GM12875 (cell line): ENCODE results near the gene PPARGC1A.

Source experiments
- H3K4me3 ChIP-seq: one replicate; pipeline ENCODE4 v1.5.1; 2011; ENCODE audit warnings: low read depth, low read length, control low read depth
- CTCF ChIP-seq: IDR thresholded peaks from 2 replicates; pipeline ENCODE4 v1.5.1; 2011; ENCODE audit warnings: low read depth, mild to moderate bottlenecking, control low read depth, inconsistent platforms, low read length, moderate library complexity, borderline replicate concordance; ENCODE audit not compliant: insufficient read depth

Gene PPARGC1A

GRCh38 chr4:23888421-23889319 lies 1.2 kb downstream of the PPARGC1A start:
- TF ChIP-seq CTCF, result no peak
- H3K4me3 ChIP-seq, result no peak overlapping the region

- no peak for TF ChIP-seq CTCF
- H3K4me3 ChIP-seq, result no peak overlapping the region
Observed at GRCh38 chr4:23887989-23888388, 1.9 kb downstream of the PPARGC1A start.

- H3K4me3 ChIP-seq, result no peak overlapping the region
- no peak for TF ChIP-seq CTCF
Observed at GRCh38 chr4:23887173-23887572, 2.7 kb downstream of the PPARGC1A start.

DNA sequence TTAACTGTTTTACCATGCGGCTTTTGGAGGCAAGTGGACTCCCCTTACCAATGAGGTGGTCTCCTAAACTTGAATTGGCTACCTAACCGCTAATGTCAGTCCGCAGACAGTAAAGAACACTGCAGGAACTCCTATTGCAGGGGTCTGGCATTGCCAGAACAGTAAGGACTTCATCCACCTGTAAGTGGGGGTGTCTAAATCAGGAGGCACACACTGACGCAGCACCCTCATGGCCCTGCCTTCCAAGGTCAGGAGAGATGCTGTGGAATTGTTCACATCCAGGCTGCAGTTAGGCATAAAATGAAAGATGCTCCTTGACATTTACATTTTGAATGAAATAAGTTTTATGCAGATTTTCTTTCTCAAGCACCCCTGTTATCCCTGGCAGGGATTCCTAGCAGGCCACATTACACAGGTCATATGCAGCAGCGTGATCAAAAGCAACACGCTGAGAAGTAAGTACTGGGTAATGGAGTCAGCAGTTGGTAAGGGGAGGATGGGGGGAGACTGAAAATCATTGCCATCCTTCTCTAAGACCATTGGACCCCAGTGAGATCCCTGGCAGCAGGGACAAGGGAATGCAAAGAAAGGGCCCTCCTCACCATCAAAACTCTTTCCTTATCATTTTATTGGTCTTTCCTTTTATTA lies 3.8 kb downstream of the PPARGC1A start:
- no peak for TF ChIP-seq CTCF
- no peak overlapping the region for H3K4me3 ChIP-seq

GRCh38 chr4:23884741-23885140 lies 5.1 kb downstream of the PPARGC1A start:
- H3K4me3 ChIP-seq, result no peak overlapping the region
- TF ChIP-seq CTCF, result no peak

- TF ChIP-seq CTCF, result no peak
- no peak overlapping the region for H3K4me3 ChIP-seq
Observed at GRCh38 chr4:23884261-23884660, 5.6 kb downstream of the PPARGC1A start.
